ENCODE results near the gene MMP13. TPM values are rescaled to one million over a fixed set of nuclear protein-coding genes. Genes with fewer than 3 reads are reported as not detected.

MMP13 gene
- total RNA-seq, 1 donor from 2014 or later: not detected

- POLR2A ChIA-PET: no interaction called here
These were observed 17.3 kb upstream of the MMP13 start for GRCh38 chr11:102972853-102973252.

GRCh38 chr11:102971766-102972165 is 16.2 kb upstream of the MMP13 start:
- H3K4me1 Mint-ChIP-seq: no peaks in the 10 kb centered on the region
- ATAC-seq (ENCODE audit: low read depth): no peak
- no peak overlapping the region for H3K27ac Mint-ChIP-seq
- no peak overlapping the region for H3K4me3 Mint-ChIP-seq
- intact Hi-C loops (cut with micrococcal nuclease): no loop called here
- no peaks in the 10 kb centered on the region for H3K36me3 Mint-ChIP-seq (ENCODE audit: low read depth)
- peaks cover 4% of the 10 kb centered on the region for H3K9me3 Mint-ChIP-seq
- CTCF ChIA-PET: no interaction called here
- POLR2A ChIA-PET: no interaction called here
- peaks cover 9% of the 10 kb centered on the region for H3K27me3 Mint-ChIP-seq
- no peak for DNase-seq
- TF ChIP-seq CTCF (IDR thresholded peaks at IDR 0.05): no peak

More at GRCh38 chr11:102972853-102973252, 17.3 kb upstream of the MMP13 start:
- Mint-ChIP-seq H3K27me3 (peaks cover 9% of the 10 kb centered on the region), H3K27ac (no peak overlapping the region), H3K36me3 (ENCODE audit: low read depth) (no peaks in the 10 kb centered on the region), H3K4me3 (no peak overlapping the region), H3K4me1 (no peaks in the 10 kb centered on the region), H3K9me3 (peaks cover 4% of the 10 kb centered on the region)
- intact Hi-C loops (cut with micrococcal nuclease): no loop called here
- CTCF ChIA-PET: no interaction called here
- no peak for TF ChIP-seq CTCF (IDR thresholded peaks at IDR 0.05)
- ATAC-seq (ENCODE audit: low read depth) (no peak), DNase-seq (no peak)

GRCh38 chr11:102967497-102967896 is 12.0 kb upstream of the MMP13 start:
- H3K9me3 Mint-ChIP-seq: peaks cover 4% of the 10 kb centered on the region
- CTCF ChIA-PET: no interaction called here
- intact Hi-C loops (cut with micrococcal nuclease): no loop called here
- H3K27ac Mint-ChIP-seq: no peak overlapping the region
- H3K4me3 Mint-ChIP-seq: no peak overlapping the region
- no peaks in the 10 kb centered on the region for H3K4me1 Mint-ChIP-seq
- POLR2A ChIA-PET: no interaction called here
- no peaks in the 10 kb centered on the region for H3K36me3 Mint-ChIP-seq (ENCODE audit: low read depth)
- TF ChIP-seq CTCF (IDR thresholded peaks at IDR 0.05): no peak
- ATAC-seq (ENCODE audit: low read depth): no peak
- H3K27me3 Mint-ChIP-seq: peaks cover 7% of the 10 kb centered on the region
- no peak for DNase-seq

GRCh38 chr11:102966011-102966410 is 10.5 kb upstream of the MMP13 start:
- no peak for ATAC-seq (ENCODE audit: low read depth)
- CTCF ChIA-PET: no interaction called here
- H3K36me3 Mint-ChIP-seq (ENCODE audit: low read depth): no peaks in the 10 kb centered on the region

GRCh38 chr11:102964867-102965266 is 9.3 kb upstream of the MMP13 start:
- POLR2A ChIA-PET: no interaction called here
- intact Hi-C loops (cut with micrococcal nuclease): no loop called here
- Mint-ChIP-seq H3K27me3 (no peaks in the 10 kb centered on the region), H3K36me3 (ENCODE audit: low read depth) (no peaks in the 10 kb centered on the region), H3K4me1 (no peaks in the 10 kb centered on the region), H3K27ac (no peak overlapping the region), H3K9me3 (peaks cover 4% of the 10 kb centered on the region), H3K4me3 (no peak overlapping the region)
- DNase-seq (no peak), ATAC-seq (ENCODE audit: low read depth) (no peak)
- CTCF ChIA-PET: no interaction called here
- TF ChIP-seq CTCF (IDR thresholded peaks at IDR 0.05): no peak

More at GRCh38 chr11:102966011-102966410, 10.5 kb upstream of the MMP13 start:
- TF ChIP-seq CTCF (IDR thresholded peaks at IDR 0.05): no peak
- DNase-seq: no peak
- POLR2A ChIA-PET: no interaction called here
- Mint-ChIP-seq H3K9me3 (peaks cover 4% of the 10 kb centered on the region), H3K27ac (no peak overlapping the region), H3K27me3 (peaks cover 3% of the 10 kb centered on the region), H3K4me3 (no peak overlapping the region), H3K4me1 (no peaks in the 10 kb centered on the region)
- intact Hi-C loops (cut with micrococcal nuclease): no loop called here
